ENCODE measurements around the gene FBXW2. TPM values are rescaled to one million over a fixed set of nuclear protein-coding genes. Genes with fewer than 3 reads are reported as not detected.

Gene FBXW2
- total RNA-seq, 2 experiments from 2014 or later = 71.4 to 72.5 TPM

DNA sequence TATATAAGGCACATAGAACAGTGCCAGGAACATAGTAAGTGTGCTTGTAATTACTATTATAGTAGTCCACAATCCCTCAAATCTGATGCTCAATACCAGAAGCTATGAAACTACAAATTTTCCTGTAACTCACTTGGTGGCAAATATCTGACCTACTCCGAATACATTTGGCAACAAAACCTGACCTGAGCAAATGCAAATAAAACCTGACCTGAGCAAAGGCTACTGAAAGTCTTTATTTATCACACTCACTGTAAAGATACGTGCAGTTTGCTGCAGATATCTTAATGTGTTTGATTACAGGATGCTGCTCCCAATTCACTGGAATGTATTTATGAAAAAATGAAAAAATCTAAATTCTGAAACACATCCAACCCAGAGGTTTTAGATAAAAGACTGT lies 86.0 kb downstream of the FBXW2 start:
- Mint-ChIP-seq H3K36me3 (peaks cover 4% of the 10 kb centered on the region), H3K27me3 (no peaks in the 10 kb centered on the region), H3K4me3 (no peak overlapping the region), H3K27ac (no peak overlapping the region), H3K9me3 (no peaks in the 10 kb centered on the region), H3K4me1 (peaks cover 23% of the 10 kb centered on the region)
- DNase-seq = no peak

Other genes with a start within 250 kb of the FBXW2 start
- gene CDK5RAP2, start 213.2 kb downstream of the FBXW2 start, total RNA-seq = 10 to 100 TPM; 51.7 to 55.9 TPM
- gene MEGF9, start 78.9 kb downstream of the FBXW2 start, total RNA-seq = 1 to 10 TPM; 3.8 to 3.9 TPM
- 10 to 100 TPM; 69.0 to 69.3 TPM for gene PSMD5, start 49.5 kb upstream of the FBXW2 start, total RNA-seq
- gene PHF19, start 83.8 kb upstream of the FBXW2 start, total RNA-seq = 100 to 1,000 TPM; 216 to 226 TPM
- 100 to 1,000 TPM; 169 to 170 TPM for gene TRAF1, start 133.4 kb upstream of the FBXW2 start, total RNA-seq

Measured in activated naive CD8-positive, alpha-beta T cell treated with anti-CD3 and anti-CD28 coated beads for 36 hours (primary cell).